Stimulated activated CD8-positive, alpha-beta memory T cell treated with anti-CD3 and anti-CD28 coated beads, Interleukin-4, amount 100 ng/mL, for 1 hour (primary cell): ENCODE measurements around the gene ZDHHC7.
A peak's percentile ranks its signal among the peaks of the same experiment; 100 is the strongest.

Experiments used
- DNase-seq, 2 donors: peaks; one replicate each; pipeline ENCODE4 v3.0.0-alpha.2; 2020; ENCODE audit warnings: low read depth in 2 of 2, low spot score in 1 of 2

Gene ZDHHC7

GRCh38 chr16:84965428-84966415, 45.6 kb downstream of the ZDHHC7 start:
- DNase-seq, result no peak

GRCh38 chr16:84964386-84965128, 46.8 kb downstream of the ZDHHC7 start:
- DNase-seq, result no peak

GRCh38 chr16:84963066-84963465, 48.3 kb downstream of the ZDHHC7 start:
- no peak for DNase-seq

GRCh38 chr16:84960942-84961341, 50.4 kb downstream of the ZDHHC7 start:
- DNase-seq, result no peak

- no peak for DNase-seq
Observed at GRCh38 chr16:84959784-84960417, 51.4 kb downstream of the ZDHHC7 start.

- DNase-seq, result no peak
Observed at GRCh38 chr16:84959045-84959576, 52.2 kb downstream of the ZDHHC7 start.

GRCh38 chr16:84957792-84958191, 53.5 kb downstream of the ZDHHC7 start:
- no peak for DNase-seq

- no peak for DNase-seq
Observed at GRCh38 chr16:84957192-84957591, 54.1 kb downstream of the ZDHHC7 start.

GRCh38 chr16:84955427-84955826, 55.9 kb downstream of the ZDHHC7 start:
- DNase-seq, result no peak

GRCh38 chr16:84953190-84953746, 58.1 kb downstream of the ZDHHC7 start:
- no peak for DNase-seq

GRCh38 chr16:84952335-84953189, 58.8 kb downstream of the ZDHHC7 start:
- peak; percentile 37 to 38 for DNase-seq

GRCh38 chr16:84950906-84951305, 60.4 kb downstream of the ZDHHC7 start:
- DNase-seq, result no peak

- DNase-seq, result no peak
Observed at GRCh38 chr16:84949772-84950436, 61.4 kb downstream of the ZDHHC7 start.

GRCh38 chr16:84948851-84949610, 62.3 kb downstream of the ZDHHC7 start:
- no peak for DNase-seq

GRCh38 chr16:84947996-84948850, 63.1 kb downstream of the ZDHHC7 start:
- DNase-seq, result no peak

GRCh38 chr16:84947022-84947421, 64.3 kb downstream of the ZDHHC7 start:
- no peak for DNase-seq

- DNase-seq, result no peak
Observed at GRCh38 chr16:84943620-84944019, 67.7 kb downstream of the ZDHHC7 start.

GRCh38 chr16:84942786-84943185, 68.5 kb downstream of the ZDHHC7 start:
- no peak for DNase-seq
